Epithelial cell of proximal tubule (primary cell): ENCODE results near the gene ITGB7. TPM values are rescaled to one million over a fixed set of nuclear protein-coding genes. Genes with fewer than 3 reads are reported as not detected.

ENCODE experiments used
- DNase-seq: peaks from one replicate; pipeline ENCODE4 v3.0.0-alpha.2; 2011; ENCODE audit warnings: low read depth
- H3K4me3 ChIP-seq: 2 replicates; pipeline ENCODE4 v1.5.1; 2011; ENCODE audit warnings: low read depth, mild to moderate bottlenecking, low read length
- CTCF ChIP-seq: conservative IDR thresholded peaks from 2 replicates; pipeline ENCODE4 v1.5.1; 2012; ENCODE audit warnings: low read depth, mild to moderate bottlenecking, low read length
- total RNA-seq: library from RNA; depleted of rRNA; stranded (reverse); fragments of >200 nt; gene quantifications from 2 replicates; pipeline ENCODE4 v1.2.3, GENCODE V29; 2015

The ITGB7 gene
- total RNA-seq, 1 donor from 2014 or later, result 0.46 TPM

GRCh38 chr12:53201639-53202038 lies 5.4 kb downstream of the ITGB7 start:
- no peak for TF ChIP-seq CTCF
- no peak overlapping the region for H3K4me3 ChIP-seq
- no peak for DNase-seq

- no peak overlapping the region for H3K4me3 ChIP-seq
- DNase-seq, result no peak
- TF ChIP-seq CTCF, result no peak
These were observed 5.9 kb downstream of the ITGB7 start for GRCh38 chr12:53201177-53201541.

GRCh38 chr12:53200458-53201176 lies 6.4 kb downstream of the ITGB7 start:
- no peak for DNase-seq
- H3K4me3 ChIP-seq, result no peak overlapping the region
- no peak for TF ChIP-seq CTCF

GRCh38 chr12:53200107-53200457 lies 7.0 kb downstream of the ITGB7 start:
- no peak for DNase-seq
- TF ChIP-seq CTCF, result no peak
- no peak overlapping the region for H3K4me3 ChIP-seq

- DNase-seq, result no peak
- H3K4me3 ChIP-seq, result no peak overlapping the region
- no peak for TF ChIP-seq CTCF
These were observed 7.4 kb downstream of the ITGB7 start for GRCh38 chr12:53199700-53200099.

- DNase-seq, result no peak
- no peak overlapping the region for H3K4me3 ChIP-seq
- no peak for TF ChIP-seq CTCF
These were observed 8.5 kb downstream of the ITGB7 start for GRCh38 chr12:53198486-53199110.
